ENCODE data around the gene SDK1.

SDK1 gene

GRCh38 chr7:4013793-4014192 is 712.7 kb downstream of the SDK1 start:
- Mint-ChIP-seq H3K27ac (no peak overlapping the region), H3K4me3 (no peak overlapping the region), H3K4me1 (ENCODE audit: low read depth) (no peaks in the 10 kb centered on the region), H3K9me3 (peaks cover 4% of the 10 kb centered on the region), H3K27me3 (no peaks in the 10 kb centered on the region), H3K36me3 (ENCODE audit: low read depth) (no peaks in the 10 kb centered on the region)

- Mint-ChIP-seq H3K27ac (no peak overlapping the region), H3K4me1 (ENCODE audit: low read depth) (no peaks in the 10 kb centered on the region), H3K9me3 (peaks cover 4% of the 10 kb centered on the region), H3K36me3 (ENCODE audit: low read depth) (no peaks in the 10 kb centered on the region), H3K27me3 (no peaks in the 10 kb centered on the region), H3K4me3 (no peak overlapping the region)
Measured at GRCh38 chr7:4014346-4015050, 713.4 kb downstream of the SDK1 start.

GRCh38 chr7:4015371-4015770 is 714.3 kb downstream of the SDK1 start:
- Mint-ChIP-seq H3K9me3 (peaks cover 4% of the 10 kb centered on the region), H3K4me3 (no peak overlapping the region), H3K27me3 (no peaks in the 10 kb centered on the region), H3K27ac (no peak overlapping the region), H3K4me1 (ENCODE audit: low read depth) (no peaks in the 10 kb centered on the region), H3K36me3 (ENCODE audit: low read depth) (no peaks in the 10 kb centered on the region)

GRCh38 chr7:4015996-4016395 is 714.9 kb downstream of the SDK1 start:
- H3K4me1 Mint-ChIP-seq (ENCODE audit: low read depth): no peaks in the 10 kb centered on the region
- H3K27me3 Mint-ChIP-seq: no peaks in the 10 kb centered on the region
- H3K9me3 Mint-ChIP-seq: peaks cover 4% of the 10 kb centered on the region
- H3K36me3 Mint-ChIP-seq (ENCODE audit: low read depth): no peaks in the 10 kb centered on the region
- no peak overlapping the region for H3K27ac Mint-ChIP-seq
- H3K4me3 Mint-ChIP-seq: no peak overlapping the region

GRCh38 chr7:4017081-4017480 is 716.0 kb downstream of the SDK1 start:
- no peak overlapping the region for H3K4me3 Mint-ChIP-seq
- no peaks in the 10 kb centered on the region for H3K4me1 Mint-ChIP-seq (ENCODE audit: low read depth)
- H3K27ac Mint-ChIP-seq: no peak overlapping the region
- H3K36me3 Mint-ChIP-seq (ENCODE audit: low read depth): no peaks in the 10 kb centered on the region
- H3K27me3 Mint-ChIP-seq: no peaks in the 10 kb centered on the region
- H3K9me3 Mint-ChIP-seq: peaks cover 4% of the 10 kb centered on the region

- H3K9me3 Mint-ChIP-seq: peaks cover 4% of the 10 kb centered on the region
- H3K4me3 Mint-ChIP-seq: no peak overlapping the region
- no peaks in the 10 kb centered on the region for H3K4me1 Mint-ChIP-seq (ENCODE audit: low read depth)
- no peaks in the 10 kb centered on the region for H3K27me3 Mint-ChIP-seq
- H3K36me3 Mint-ChIP-seq (ENCODE audit: low read depth): no peaks in the 10 kb centered on the region
- no peak overlapping the region for H3K27ac Mint-ChIP-seq
Measured at GRCh38 chr7:4017785-4018184, 716.7 kb downstream of the SDK1 start.

GRCh38 chr7:4018601-4019316 is 717.7 kb downstream of the SDK1 start:
- Mint-ChIP-seq H3K4me3 (no peak overlapping the region), H3K4me1 (ENCODE audit: low read depth) (no peaks in the 10 kb centered on the region), H3K27me3 (no peaks in the 10 kb centered on the region), H3K27ac (no peak overlapping the region), H3K36me3 (ENCODE audit: low read depth) (no peaks in the 10 kb centered on the region), H3K9me3 (peaks cover 4% of the 10 kb centered on the region)

- no peaks in the 10 kb centered on the region for H3K4me1 Mint-ChIP-seq (ENCODE audit: low read depth)
- no peaks in the 10 kb centered on the region for H3K27me3 Mint-ChIP-seq
- H3K4me3 Mint-ChIP-seq: no peak overlapping the region
- H3K9me3 Mint-ChIP-seq: peaks cover 4% of the 10 kb centered on the region
- H3K27ac Mint-ChIP-seq: no peak overlapping the region
- no peaks in the 10 kb centered on the region for H3K36me3 Mint-ChIP-seq (ENCODE audit: low read depth)
Measured at GRCh38 chr7:4020086-4020485, 719.0 kb downstream of the SDK1 start.

- H3K4me3 Mint-ChIP-seq: no peak overlapping the region
- H3K4me1 Mint-ChIP-seq (ENCODE audit: low read depth): no peaks in the 10 kb centered on the region
- H3K9me3 Mint-ChIP-seq: peaks cover 4% of the 10 kb centered on the region
- H3K27ac Mint-ChIP-seq: no peak overlapping the region
- H3K36me3 Mint-ChIP-seq (ENCODE audit: low read depth): no peaks in the 10 kb centered on the region
- no peaks in the 10 kb centered on the region for H3K27me3 Mint-ChIP-seq
Measured at GRCh38 chr7:4021413-4021812, 720.4 kb downstream of the SDK1 start.

GRCh38 chr7:4022265-4022664 is 721.2 kb downstream of the SDK1 start:
- Mint-ChIP-seq H3K36me3 (ENCODE audit: low read depth) (no peaks in the 10 kb centered on the region), H3K27me3 (no peaks in the 10 kb centered on the region), H3K4me3 (no peak overlapping the region), H3K27ac (no peak overlapping the region), H3K4me1 (ENCODE audit: low read depth) (no peaks in the 10 kb centered on the region), H3K9me3 (peaks cover 4% of the 10 kb centered on the region)

- no peak overlapping the region for H3K4me3 Mint-ChIP-seq
- no peaks in the 10 kb centered on the region for H3K4me1 Mint-ChIP-seq (ENCODE audit: low read depth)
- no peaks in the 10 kb centered on the region for H3K36me3 Mint-ChIP-seq (ENCODE audit: low read depth)
- no peaks in the 10 kb centered on the region for H3K27me3 Mint-ChIP-seq
- H3K9me3 Mint-ChIP-seq: peaks cover 3% of the 10 kb centered on the region
- no peak overlapping the region for H3K27ac Mint-ChIP-seq
Measured at GRCh38 chr7:4023502-4023901, 722.5 kb downstream of the SDK1 start.

GRCh38 chr7:4024133-4024532 is 723.1 kb downstream of the SDK1 start:
- Mint-ChIP-seq H3K4me3 (no peak overlapping the region), H3K4me1 (ENCODE audit: low read depth) (no peaks in the 10 kb centered on the region), H3K27me3 (no peaks in the 10 kb centered on the region)

GRCh38 chr7:4024806-4025205 is 723.8 kb downstream of the SDK1 start:
- Mint-ChIP-seq H3K4me1 (ENCODE audit: low read depth) (no peaks in the 10 kb centered on the region), H3K4me3 (no peak overlapping the region), H3K27me3 (no peaks in the 10 kb centered on the region), H3K9me3 (no peaks in the 10 kb centered on the region), H3K36me3 (ENCODE audit: low read depth) (no peaks in the 10 kb centered on the region), H3K27ac (no peak overlapping the region)

More at GRCh38 chr7:4024133-4024532, 723.1 kb downstream of the SDK1 start:
- Mint-ChIP-seq H3K36me3 (ENCODE audit: low read depth) (no peaks in the 10 kb centered on the region), H3K9me3 (no peaks in the 10 kb centered on the region), H3K27ac (no peak overlapping the region)

GRCh38 chr7:4025210-4025609 is 724.2 kb downstream of the SDK1 start:
- H3K9me3 Mint-ChIP-seq: no peaks in the 10 kb centered on the region
- no peak overlapping the region for H3K4me3 Mint-ChIP-seq
- H3K27ac Mint-ChIP-seq: no peak overlapping the region
- no peaks in the 10 kb centered on the region for H3K36me3 Mint-ChIP-seq (ENCODE audit: low read depth)
- no peaks in the 10 kb centered on the region for H3K27me3 Mint-ChIP-seq
- no peaks in the 10 kb centered on the region for H3K4me1 Mint-ChIP-seq (ENCODE audit: low read depth)

GRCh38 chr7:4025694-4026615 is 724.9 kb downstream of the SDK1 start:
- H3K4me1 Mint-ChIP-seq (ENCODE audit: low read depth): no peaks in the 10 kb centered on the region
- no peak overlapping the region for H3K27ac Mint-ChIP-seq
- no peaks in the 10 kb centered on the region for H3K36me3 Mint-ChIP-seq (ENCODE audit: low read depth)
- no peak overlapping the region for H3K4me3 Mint-ChIP-seq
- H3K9me3 Mint-ChIP-seq: no peaks in the 10 kb centered on the region
- peaks cover 4% of the 10 kb centered on the region for H3K27me3 Mint-ChIP-seq
